Vagina (tissue), 2 donors: Measurements from ENCODE around the gene TOX2. TPM values are rescaled to one million over a fixed set of nuclear protein-coding genes. Genes with fewer than 3 reads are reported as not detected.

Source experiments
- DNase-seq, 2 donors: peaks; one replicate each; pipeline ENCODE4 v3.0.0-alpha.2; 2017; ENCODE audit errors: extremely low spot score in 2 of 2
- H3K27ac ChIP-seq: fragments of 200-600 bp; sonication (generic); one replicate; pipeline ENCODE4 v1.5.1; 2019
- H3K27me3 ChIP-seq: fragments of 200-600 bp; sonication (generic); one replicate; pipeline ENCODE4 v1.5.1; 2019
- H3K36me3 ChIP-seq, 2 donors: fragments of 200-600 bp; sonication (generic); one replicate each; pipeline ENCODE4 v1.5.1; 2017 to 2019
- H3K4me1 ChIP-seq: fragments of 200-600 bp; sonication (generic); one replicate; pipeline ENCODE4 v1.5.1; 2019
- H3K4me3 ChIP-seq, 2 donors: fragments of 200-600 bp; sonication (generic); 1 replicate in 1 of 2; 2 replicates in 1 of 2; pipeline ENCODE4 v1.5.1; 2016 to 2019
- H3K9me3 ChIP-seq: fragments of 200-600 bp; sonication (generic); one replicate; pipeline ENCODE4 v1.5.1; 2019
- POLR2A ChIP-seq, 2 donors: fragments of 450-650 bp; IDR thresholded peaks; one replicate each; pipeline ENCODE4 v1.6.1; 2017; ENCODE audit warnings: antibody characterized with exemption in 2 of 2, mild to moderate bottlenecking in 2 of 2, moderate library complexity in 2 of 2
- POLR2AphosphoS5 ChIP-seq, 2 donors: sonication (generic); formaldehyde crosslinking; IDR thresholded peaks; one replicate each; pipeline ENCODE4 v1.9.0; 2017; ENCODE audit warnings: antibody characterized with exemption in 2 of 2, mild to moderate bottlenecking in 2 of 2, low read depth in 1 of 2; ENCODE audit not compliant: insufficient read depth in 1 of 2
- intact Hi-C: fragments of 100-400 bp; cut with DNase I; formaldehyde crosslinking; loops from one replicate; pipeline ENCODE4 v1.15.1; 2023
- total RNA-seq: library from RNA; depleted of rRNA; stranded (reverse); fragments of >200 nt; gene quantifications from one replicate; pipeline ENCODE4 v1.2.3, GENCODE V29; 2016
- TF ChIP-seq, protein P1 (sequence below), 3 experiments: fragments of 450-650 bp in 2 of 3; fragments of 200-600 bp in 1 of 3; sonication (generic) in 1 of 3; IDR thresholded peaks; one replicate each; pipeline ENCODE4 v1.5.1; 2017 to 2019; ENCODE audit warnings: antibody characterized with exemption in 3 of 3, mild to moderate bottlenecking in 2 of 3, moderate library complexity in 2 of 3

The TOX2 gene
- total RNA-seq, 1 donor from 2014 or later: 5.2 TPM

DNA sequence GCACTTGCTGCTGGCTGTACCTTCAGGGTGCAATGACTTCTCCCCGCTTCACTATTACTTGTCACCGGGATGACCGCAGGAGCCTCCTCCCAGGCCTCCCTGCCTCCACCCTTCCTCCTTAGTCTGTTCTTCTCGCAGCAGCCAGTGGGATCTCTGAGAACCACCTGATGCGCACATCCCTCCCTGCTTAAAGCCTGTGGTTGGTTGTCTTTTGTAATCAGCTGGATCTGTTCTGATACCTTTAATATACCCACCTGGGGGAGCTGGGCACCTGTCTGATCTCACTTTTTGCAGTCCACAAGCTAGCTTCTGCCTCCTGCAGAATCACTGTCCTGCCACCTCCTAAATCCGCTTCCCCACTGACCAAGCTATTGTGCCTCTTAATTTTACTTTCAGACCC, 34.6 kb downstream of the TOX2 start:
- Histone ChIP-seq H3K27ac (no peak overlapping the region), H3K4me1 (peaks cover 5% of the 10 kb centered on the region), H3K36me3 (no peaks in the 10 kb centered on the region), H3K4me3 (no peak overlapping the region), H3K27me3 (no peaks in the 10 kb centered on the region), H3K9me3 (no peaks in the 10 kb centered on the region)
- TF ChIP-seq, protein P1, sequence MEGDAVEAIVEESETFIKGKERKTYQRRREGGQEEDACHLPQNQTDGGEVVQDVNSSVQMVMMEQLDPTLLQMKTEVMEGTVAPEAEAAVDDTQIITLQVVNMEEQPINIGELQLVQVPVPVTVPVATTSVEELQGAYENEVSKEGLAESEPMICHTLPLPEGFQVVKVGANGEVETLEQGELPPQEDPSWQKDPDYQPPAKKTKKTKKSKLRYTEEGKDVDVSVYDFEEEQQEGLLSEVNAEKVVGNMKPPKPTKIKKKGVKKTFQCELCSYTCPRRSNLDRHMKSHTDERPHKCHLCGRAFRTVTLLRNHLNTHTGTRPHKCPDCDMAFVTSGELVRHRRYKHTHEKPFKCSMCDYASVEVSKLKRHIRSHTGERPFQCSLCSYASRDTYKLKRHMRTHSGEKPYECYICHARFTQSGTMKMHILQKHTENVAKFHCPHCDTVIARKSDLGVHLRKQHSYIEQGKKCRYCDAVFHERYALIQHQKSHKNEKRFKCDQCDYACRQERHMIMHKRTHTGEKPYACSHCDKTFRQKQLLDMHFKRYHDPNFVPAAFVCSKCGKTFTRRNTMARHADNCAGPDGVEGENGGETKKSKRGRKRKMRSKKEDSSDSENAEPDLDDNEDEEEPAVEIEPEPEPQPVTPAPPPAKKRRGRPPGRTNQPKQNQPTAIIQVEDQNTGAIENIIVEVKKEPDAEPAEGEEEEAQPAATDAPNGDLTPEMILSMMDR (IDR thresholded peaks at IDR 0.05): no peak
- TF ChIP-seq POLR2AphosphoS5 (IDR thresholded peaks at IDR 0.05; ENCODE audit: insufficient read depth in 1 of 2, low read depth in 1 of 2) (no peak), POLR2A (IDR thresholded peaks at IDR 0.05) (no peak)
- DNase-seq: no peak
- intact Hi-C loops: no loop called here

DNA sequence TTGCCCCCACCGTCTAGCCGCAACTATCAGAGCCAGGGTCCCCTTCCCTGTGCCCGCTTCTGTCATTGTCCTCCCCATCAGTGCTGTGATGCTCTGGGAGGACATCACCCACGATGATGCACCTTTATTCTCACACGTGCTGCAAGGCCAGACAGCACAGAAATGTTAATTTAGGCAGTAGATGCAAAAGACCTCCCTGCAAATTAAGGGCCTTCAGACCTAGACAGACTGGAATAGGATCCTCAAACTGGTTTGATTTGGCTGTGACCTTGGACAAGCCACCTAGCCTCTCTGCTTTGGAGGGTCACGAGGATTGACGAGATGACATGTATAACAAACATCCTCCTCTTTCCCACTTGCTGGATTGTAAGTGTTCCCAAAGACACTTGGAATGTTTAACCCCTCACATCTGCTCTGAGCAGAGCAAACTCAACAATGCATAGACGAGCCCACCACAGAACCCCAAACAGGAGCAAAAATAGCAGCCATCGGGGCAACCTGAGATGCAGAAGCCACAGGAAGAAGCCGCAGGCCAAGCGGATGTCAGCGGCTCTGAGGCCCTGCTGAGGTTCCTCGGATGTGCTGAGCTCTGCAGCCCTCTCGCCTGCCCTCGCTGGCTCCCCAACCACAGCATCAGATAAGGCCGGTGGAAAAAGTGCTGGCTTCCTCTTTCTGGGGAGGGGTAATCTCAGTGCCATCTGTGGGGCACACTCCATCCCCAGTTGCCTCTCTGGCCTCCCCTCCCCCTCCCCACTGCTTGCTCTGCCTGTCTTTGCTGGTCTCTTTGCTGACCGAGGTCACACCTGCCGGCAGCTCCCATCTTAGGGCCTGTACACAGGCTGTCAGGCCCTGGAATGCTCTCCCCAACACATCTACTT, 35.3 kb downstream of the TOX2 start:
- no peaks in the 10 kb centered on the region for H3K36me3 ChIP-seq
- intact Hi-C loops: no loop called here
- peaks cover 13% of the 10 kb centered on the region for H3K4me1 ChIP-seq
- DNase-seq: no peak
- no peak for TF ChIP-seq POLR2AphosphoS5 (IDR thresholded peaks at IDR 0.05; ENCODE audit: insufficient read depth in 1 of 2, low read depth in 1 of 2)
- TF ChIP-seq, protein P1 (IDR thresholded peaks at IDR 0.05): no peak
- TF ChIP-seq POLR2A (IDR thresholded peaks at IDR 0.05): no peak
- H3K27me3 ChIP-seq: no peaks in the 10 kb centered on the region
- no peak overlapping the region for H3K27ac ChIP-seq
- H3K4me3 ChIP-seq: no peak overlapping the region
- no peaks in the 10 kb centered on the region for H3K9me3 ChIP-seq

DNA sequence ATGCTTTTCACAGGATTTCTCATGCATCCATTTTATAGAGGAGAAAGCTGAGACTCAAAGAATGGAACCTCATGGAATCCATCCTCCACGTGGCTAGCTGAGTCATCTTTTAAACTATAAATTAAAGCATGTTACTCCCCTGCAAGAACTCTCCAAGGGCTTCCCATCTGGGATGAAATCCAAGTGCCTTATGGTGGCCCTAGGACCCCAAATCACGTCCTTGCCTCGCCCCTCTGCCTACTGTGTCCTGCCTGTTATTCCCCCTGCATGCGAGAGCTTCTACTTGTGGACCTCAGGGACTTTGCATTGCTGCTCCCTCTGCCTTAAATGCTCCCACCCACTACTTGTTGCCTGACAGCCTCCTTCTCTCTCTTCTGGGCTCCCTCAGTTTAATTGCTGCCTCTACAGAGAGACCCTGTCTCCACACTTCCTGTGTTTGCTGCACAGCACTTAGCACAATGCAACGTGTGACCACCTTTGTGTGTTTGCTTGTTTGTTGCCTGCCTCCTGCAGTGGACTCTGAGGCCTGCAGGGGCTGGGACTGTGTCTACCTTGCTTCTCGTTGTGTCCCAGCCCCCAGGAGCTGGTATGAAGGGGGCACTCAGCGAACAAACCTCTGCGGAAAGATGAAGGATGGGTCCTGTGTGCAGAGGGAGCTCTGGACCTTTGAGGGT, 39.4 kb downstream of the TOX2 start:
- intact Hi-C loops: no loop called here
- H3K27ac ChIP-seq: no peak overlapping the region
- H3K4me3 ChIP-seq: no peak overlapping the region
- H3K4me1 ChIP-seq: peaks cover 33% of the 10 kb centered on the region
- no peaks in the 10 kb centered on the region for H3K27me3 ChIP-seq
- TF ChIP-seq, protein P1 (IDR thresholded peaks at IDR 0.05): no peak
- TF ChIP-seq POLR2A (IDR thresholded peaks at IDR 0.05) (no peak), POLR2AphosphoS5 (IDR thresholded peaks at IDR 0.05; ENCODE audit: insufficient read depth in 1 of 2, low read depth in 1 of 2) (no peak)
- no peak for DNase-seq
- no peaks in the 10 kb centered on the region for H3K9me3 ChIP-seq
- no peaks in the 10 kb centered on the region for H3K36me3 ChIP-seq

DNA sequence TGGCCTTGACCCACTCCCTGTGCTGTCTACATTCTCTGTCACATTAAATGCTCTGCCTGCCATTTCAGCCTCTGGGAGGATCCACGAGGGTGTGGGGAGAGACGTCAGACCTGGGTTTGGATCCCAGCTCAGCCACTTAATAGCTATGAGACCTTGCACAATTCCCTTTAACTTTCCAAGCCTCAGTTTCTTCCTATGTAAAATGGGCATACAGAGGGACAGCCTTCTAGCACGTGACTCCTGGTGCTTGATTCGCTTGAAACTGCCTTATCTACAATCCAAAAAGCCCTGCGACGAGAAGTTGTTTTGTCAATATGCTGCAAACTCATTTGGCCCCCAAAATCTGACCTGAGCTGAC, 40.0 kb downstream of the TOX2 start:
- intact Hi-C loops: no loop called here
- no peak overlapping the region for H3K4me3 ChIP-seq
- peaks cover 37% of the 10 kb centered on the region for H3K4me1 ChIP-seq
- H3K36me3 ChIP-seq: no peaks in the 10 kb centered on the region
- no peak for TF ChIP-seq POLR2AphosphoS5 (IDR thresholded peaks at IDR 0.05; ENCODE audit: insufficient read depth in 1 of 2, low read depth in 1 of 2)
- TF ChIP-seq POLR2A (IDR thresholded peaks at IDR 0.05): no peak
- TF ChIP-seq, protein P1 (IDR thresholded peaks at IDR 0.05): no peak
- H3K9me3 ChIP-seq: no peaks in the 10 kb centered on the region
- H3K27ac ChIP-seq: no peak overlapping the region
- no peaks in the 10 kb centered on the region for H3K27me3 ChIP-seq
- DNase-seq: no peak
